IMR-90 (cell line): Measurements from ENCODE around the gene WDR47. TPM values are rescaled to one million over a fixed set of nuclear protein-coding genes. Genes with fewer than 3 reads are reported as not detected.
"Not testable (repeated sequence)": the region's sequence is repeated elsewhere in the genome, so short reads cannot be mapped to it uniquely, and the experiment has no call there.

Experiments
- ATAC-seq: fragments of 200-7000 bp; cut with Tn5 transposase; 2 replicates; pipeline ENCODE4 v1.9.1; 2020; ENCODE audit warnings: low read depth, mild to moderate bottlenecking, moderate library complexity
- BruUV-seq: library from RNA; stranded (reverse); fragments of 400-500 nt; replicated peaks from 2 replicates; lab custom pipeline; 2021; lab: Mats Ljungman, UMichigan
- CTCF ChIA-PET: fragments of 300-600 bp; formaldehyde crosslinking; extraction: SDS; loops from one replicate; lab custom pipeline; 2021; ENCODE audit warnings: antibody characterized with exemption; lab: Yijun Ruan, JAX
- POLR2A ChIA-PET: fragments of 300-600 bp; sonication (Branson Sonifier 250); formaldehyde crosslinking; loops from one replicate; lab custom pipeline; 2022; ENCODE audit warnings: antibody characterized with exemption; ENCODE audit not compliant: unreplicated experiment; lab: Charles Lee
- DNase-seq: peaks from one replicate; pipeline ENCODE4 v3.0.0; 2013
- H2AFZ ChIP-seq: replicated peaks from 2 replicates; pipeline ENCODE3; 2013; ENCODE audit warnings: low read length, mild to moderate bottlenecking; ENCODE audit not compliant: poor library complexity
- H2AK5ac ChIP-seq: 2 replicates; pipeline ENCODE4 v1.6.1; 2013; ENCODE audit warnings: low read depth, low read length, inconsistent platforms
- H2AK9ac ChIP-seq: replicated peaks from 2 replicates; pipeline ENCODE3; 2013; ENCODE audit warnings: mild to moderate bottlenecking, low read depth, low read length, moderate library complexity; ENCODE audit not compliant: poor library complexity
- H2BK120ac ChIP-seq: 2 replicates; pipeline ENCODE4 v1.6.1; 2013; ENCODE audit warnings: low read depth, low read length, inconsistent platforms
- H2BK15ac ChIP-seq: 3 replicates; pipeline ENCODE4 v1.6.1; 2013; ENCODE audit warnings: low read depth, low read length, inconsistent platforms
- H2BK20ac ChIP-seq: 2 replicates; pipeline ENCODE4 v1.6.1; 2013; ENCODE audit warnings: low read depth, mild to moderate bottlenecking, inconsistent platforms, low read length, moderate library complexity
- H2BK5ac ChIP-seq: 2 replicates; pipeline ENCODE4 v1.6.1; 2013; ENCODE audit warnings: mild to moderate bottlenecking, low read depth, low read length, inconsistent platforms; ENCODE audit not compliant: poor library complexity, severe bottlenecking
- H3K14ac ChIP-seq: replicated peaks from 2 replicates; pipeline ENCODE4 v1.6.1; 2013; ENCODE audit warnings: low read depth, low read length, inconsistent platforms
- H3K18ac ChIP-seq: 2 replicates; pipeline ENCODE4 v1.6.1; 2013; ENCODE audit warnings: low read depth, low read length, control low read depth
- H3K23ac ChIP-seq: 2 replicates; pipeline ENCODE4 v1.6.1; 2013; ENCODE audit warnings: low read depth, low read length, inconsistent platforms
- H3K27ac ChIP-seq: 2 replicates; pipeline ENCODE4 v1.5.1; 2013; ENCODE audit warnings: mild to moderate bottlenecking, control low read depth, low read length; ENCODE audit not compliant: insufficient read depth
- H3K27me3 ChIP-seq: 2 replicates; pipeline ENCODE4 v1.6.1; 2013; ENCODE audit warnings: low read length; ENCODE audit not compliant: control insufficient read depth, insufficient read depth
- H3K36me3 ChIP-seq: 2 replicates; pipeline ENCODE4 v1.6.1; 2013; ENCODE audit warnings: low read length, mixed read lengths; ENCODE audit not compliant: control insufficient read depth, insufficient read depth
- H3K4ac ChIP-seq: 2 replicates; pipeline ENCODE4 v1.6.1; 2013; ENCODE audit warnings: low read depth, low read length, inconsistent platforms
- H3K4me1 ChIP-seq: 2 replicates; pipeline ENCODE4 v1.6.1; 2013; ENCODE audit warnings: low read length, mixed read lengths; ENCODE audit not compliant: control insufficient read depth, insufficient read depth
- H3K4me2 ChIP-seq: 2 replicates; pipeline ENCODE4 v1.6.1; 2013; ENCODE audit warnings: low read depth, mild to moderate bottlenecking, control low read depth, low read length, moderate library complexity
- H3K4me3 ChIP-seq: 2 replicates; pipeline ENCODE4 v1.5.1; 2013; ENCODE audit warnings: low read depth, mild to moderate bottlenecking, control low read depth, low read length, moderate library complexity; ENCODE audit not compliant: insufficient read depth
- H3K56ac ChIP-seq: 2 replicates; pipeline ENCODE4 v1.6.1; 2013; ENCODE audit warnings: low read length, inconsistent platforms; ENCODE audit not compliant: insufficient read depth; ENCODE audit errors: extremely low read depth
- H3K79me1 ChIP-seq, 2 experiments: 2 replicates each; pipeline ENCODE4 v1.6.1; 2013; ENCODE audit warnings: low read length in 2 of 2, inconsistent platforms in 1 of 2, low read depth in 1 of 2
- H3K9ac ChIP-seq: 2 replicates; pipeline ENCODE4 v1.6.1; 2013; ENCODE audit warnings: low read depth, low read length, control low read depth
- H3K9me1 ChIP-seq: 2 replicates; pipeline ENCODE4 v1.6.1; 2013; ENCODE audit warnings: low read length, inconsistent platforms; ENCODE audit not compliant: insufficient read depth
- H3K9me3 ChIP-seq: 2 replicates; pipeline ENCODE4 v1.6.1; 2013; ENCODE audit warnings: low read length; ENCODE audit not compliant: control insufficient read depth, insufficient read depth
- H4K20me1 ChIP-seq: 2 replicates; pipeline ENCODE4 v1.6.1; 2013; ENCODE audit warnings: low read length, inconsistent platforms; ENCODE audit not compliant: insufficient read depth
- H4K5ac ChIP-seq: 2 replicates; pipeline ENCODE4 v1.6.1; 2013; ENCODE audit warnings: mild to moderate bottlenecking, low read depth, low read length, control low read depth
- H4K8ac ChIP-seq, 2 experiments: 2 replicates each; pipeline ENCODE4 v1.6.1; 2013; ENCODE audit warnings: low read depth in 2 of 2, low read length in 2 of 2, control low read depth in 1 of 2, inconsistent platforms in 1 of 2
- H4K91ac ChIP-seq: 2 replicates; pipeline ENCODE4 v1.6.1; 2013; ENCODE audit warnings: low read depth, low read length, inconsistent platforms; ENCODE audit not compliant: insufficient read depth
- FOS ChIP-seq: fragments of 150-350 bp; IDR thresholded peaks from 2 replicates; pipeline ENCODE4 v1.6.1; 2016; ENCODE audit warnings: low read depth, low read length
- MXI1 ChIP-seq: IDR thresholded peaks from 2 replicates; pipeline ENCODE4 v1.6.1; 2012; ENCODE audit warnings: low read depth, mild to moderate bottlenecking, low read length, moderate library complexity, borderline replicate concordance
- RAD21 ChIP-seq: IDR thresholded peaks from 2 replicates; pipeline ENCODE4 v1.6.1; 2012; ENCODE audit warnings: low read length, improper control_type of control experiment
- SMC3 ChIP-seq: fragments of 150-350 bp; IDR thresholded peaks from 2 replicates; pipeline ENCODE4 v1.6.1; 2016; ENCODE audit warnings: low read depth, mild to moderate bottlenecking, antibody characterized with exemption, low read length, moderate library complexity
- WGBS, 2 experiments: methylation state at CpG; one replicate each; pipeline versions ENCODE4 v1.1.5 to v1.1.7; 2013; ENCODE audit warnings: missing lambda C conversion rate in 2 of 2; ENCODE audit not compliant: insufficient read length in 1 of 2; ENCODE audit errors: extremely low coverage in 2 of 2; 5-methylcytosine and 5-hydroxymethylcytosine counted together
- dilution Hi-C: fragments of 300-500 bp; cut with HindIII; formaldehyde crosslinking; loops from one replicate; pipeline ENCODE4 v1.14.3; 2018; ENCODE audit warnings: low sequenced_read_pairs; ENCODE audit not compliant: unreplicated experiment
- in situ Hi-C: fragments of 300-500 bp; cut with MboI; formaldehyde crosslinking; loops from 3 replicates; pipeline ENCODE4 v1.14.3; 2019; ENCODE audit warnings: low sequenced_read_pairs, inconsistent platforms, mixed read lengths
- intact Hi-C: fragments of 100-400 bp; cut with micrococcal nuclease; formaldehyde crosslinking; loops from 2 replicates; pipeline ENCODE4 v1.10.0; 2022
- polyA plus RNA-seq, 3 experiments: library from polyadenylated mRNA; depleted of rRNA; stranded (reverse); fragments of >200 nt; gene quantifications; 2 replicates each; pipeline ENCODE4 v1.2.3, GENCODE V29; 2012; ENCODE audit warnings: low replicate concordance in 1 of 3
- total RNA-seq: library from RNA; depleted of rRNA; stranded (reverse); fragments of >200 nt; gene quantifications from 2 replicates; pipeline ENCODE4 v1.2.3, GENCODE V29; 2012
- TF ChIP-seq, protein P1 (sequence below): fragments of 150-350 bp; IDR thresholded peaks from 2 replicates; pipeline ENCODE4 v1.6.1; 2016; ENCODE audit warnings: low read depth, mild to moderate bottlenecking, low read length, moderate library complexity, borderline replicate concordance

WDR47 gene
- total and polyA plus RNA-seq, 2 of the 4 experiments (the other 2 are of a cell fraction) = 8.2 to 17.4 TPM

GRCh38 chr1:109020693-109021257, 21.1 kb downstream of the WDR47 start:
- Histone ChIP-seq H3K23ac (no peak overlapping the region), H4K20me1 (peaks cover 16% of the 10 kb centered on the region; the same call in 1 of the 2 replicates), H2BK120ac (no peak overlapping the region), H4K8ac (no peak overlapping the region), H2BK15ac (no peak overlapping the region), H3K4me2 (no peak overlapping the region), H3K36me3 (peaks cover 10% of the 10 kb centered on the region), H3K14ac (no peak overlapping the region), H3K9ac (no peak overlapping the region), H3K4ac (no peak overlapping the region), H2AK9ac (no peak overlapping the region), H2BK20ac (no peak overlapping the region), H3K9me3 (no peaks in the 10 kb centered on the region), H2BK5ac (no peak overlapping the region), H3K9me1 (peaks cover 3% of the 10 kb centered on the region; the same call in 1 of the 2 replicates), H3K18ac (no peak overlapping the region), H3K56ac (no peak overlapping the region), H3K27me3 (no peaks in the 10 kb centered on the region), H4K91ac (no peak overlapping the region), H4K5ac (no peak overlapping the region), H2AK5ac (no peak overlapping the region), H3K79me1 (peaks cover 18 to 40% of the 10 kb centered on the region in 2 experiments), H3K4me1 (peaks cover 1% of the 10 kb centered on the region), H2AFZ (no peak overlapping the region), H3K4me3 (no peak overlapping the region), H3K27ac (no peak overlapping the region)
- WGBS, 2 experiments = no CpG with 5 or more reads among the region's 3 CpGs
- CTCF ChIA-PET = interaction anchor here (0.6 kb wide), 1 partner anchor 19 kb away, joined by 3 read pairs; no protein-coding TSS in a partner anchor
- TF ChIP-seq, protein P1, sequence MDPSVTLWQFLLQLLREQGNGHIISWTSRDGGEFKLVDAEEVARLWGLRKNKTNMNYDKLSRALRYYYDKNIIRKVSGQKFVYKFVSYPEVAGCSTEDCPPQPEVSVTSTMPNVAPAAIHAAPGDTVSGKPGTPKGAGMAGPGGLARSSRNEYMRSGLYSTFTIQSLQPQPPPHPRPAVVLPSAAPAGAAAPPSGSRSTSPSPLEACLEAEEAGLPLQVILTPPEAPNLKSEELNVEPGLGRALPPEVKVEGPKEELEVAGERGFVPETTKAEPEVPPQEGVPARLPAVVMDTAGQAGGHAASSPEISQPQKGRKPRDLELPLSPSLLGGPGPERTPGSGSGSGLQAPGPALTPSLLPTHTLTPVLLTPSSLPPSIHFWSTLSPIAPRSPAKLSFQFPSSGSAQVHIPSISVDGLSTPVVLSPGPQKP = no peak
- TF ChIP-seq FOS (no peak), RAD21 (no peak), MXI1 (no peak), SMC3 (no peak)
- intact Hi-C loops (no loop called here), in situ Hi-C loops (no loop called here), dilution Hi-C loops (no loop called here)
- BruUV-seq = no TSS peak
- DNase-seq (no peak), ATAC-seq (no peak)
- POLR2A ChIA-PET = no interaction called here

DNA sequence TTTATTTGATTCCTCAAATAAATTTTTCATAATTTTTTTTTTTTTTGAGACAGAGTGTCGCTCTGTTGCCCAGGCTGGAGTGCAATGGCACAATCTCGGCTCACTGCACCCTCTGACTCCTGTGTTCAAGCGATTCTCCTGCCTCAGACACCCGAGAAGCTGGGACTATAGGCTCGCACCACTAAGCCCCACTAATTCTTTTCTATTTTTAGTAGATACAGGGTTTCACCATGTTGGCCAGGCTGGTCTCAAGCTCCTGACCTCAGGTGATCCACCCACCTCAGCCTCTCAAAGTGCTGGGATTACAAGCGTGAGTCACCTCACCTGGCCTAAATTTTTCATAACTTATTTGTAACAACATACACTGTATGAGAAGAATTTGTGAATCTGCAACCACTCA, 24.2 kb downstream of the WDR47 start:
- H3K9me1 ChIP-seq, DNase-seq, CTCF ChIA-PET, H3K4ac ChIP-seq, intact Hi-C loops, H3K4me2 ChIP-seq, H4K5ac ChIP-seq, H3K27me3 ChIP-seq, H3K56ac ChIP-seq, H4K20me1 ChIP-seq, dilution Hi-C loops, H3K18ac ChIP-seq, H2AK5ac ChIP-seq, H2AK9ac ChIP-seq, BruUV-seq, in situ Hi-C loops, ATAC-seq, H4K8ac ChIP-seq, H2BK15ac ChIP-seq, H2BK5ac ChIP-seq, H2BK20ac ChIP-seq, H2BK120ac ChIP-seq, POLR2A ChIA-PET, H3K4me3 ChIP-seq, H2AFZ ChIP-seq, H4K91ac ChIP-seq, H3K23ac ChIP-seq, H3K9me3 ChIP-seq, H3K4me1 ChIP-seq, H3K14ac ChIP-seq, H3K27ac ChIP-seq, H3K9ac ChIP-seq: not testable (repeated sequence)
- H3K79me1 ChIP-seq = peaks cover 4 to 19% of the 10 kb centered on the region in 2 experiments; a peak in 3 of 4 replicates
- WGBS, 2 experiments = 100% methylated on average over 1 of the region's 6 CpGs; no CpG with 5 or more reads in 1 of the 2 experiments
- peaks cover 17% of the 10 kb centered on the region for H3K36me3 ChIP-seq
